GM21390 (cell line): ENCODE measurements around the gene TAF11L14.
"Not testable (repeated sequence)": the region's sequence is repeated elsewhere in the genome, so short reads cannot be mapped to it uniquely, and the experiment has no call there.

Experiments used
- ATAC-seq: cut with Tn5 transposase; IDR thresholded peaks from one replicate; pipeline ENCODE4 v1.9.1; 2021; ENCODE audit not compliant: unreplicated experiment

TAF11L14 gene

GRCh38 chr5:17634160-17634559, at the start of gene TAF11L14:
TSS of gene TAF11L14 (plus strand) at chr5:17634460.
- no peak for ATAC-seq

DNA sequence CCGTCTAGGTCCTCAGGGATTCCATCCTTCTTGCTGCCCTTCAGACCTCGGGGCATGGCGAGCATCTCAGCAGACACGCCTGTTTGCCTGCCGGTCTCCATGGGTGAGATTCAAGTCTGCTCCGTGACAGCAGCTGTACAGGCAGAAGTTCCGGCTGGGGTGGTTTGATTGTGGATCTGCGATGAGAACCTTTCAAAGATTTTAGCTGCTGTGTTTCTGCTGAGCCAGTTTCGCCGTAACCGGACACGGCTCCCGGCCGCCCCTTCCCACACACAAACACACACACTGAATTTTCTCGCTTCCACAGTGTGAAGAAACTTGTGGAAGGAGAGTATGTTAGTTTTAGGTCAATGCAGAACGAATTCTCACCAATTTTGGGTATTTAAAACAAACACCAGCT, 48.6 kb upstream of the TAF11L14 start, which contains the start of gene TAF11L7:
TAF11L7 (minus strand) TSS at position 101 of the 400 bp plus-strand sequence.
- ATAC-seq, result not testable (repeated sequence)

GRCh38 chr5:17590860-17591259, 43.4 kb upstream of the TAF11L14 start, which contains the start of gene TAF11L8:
TSS of gene TAF11L8 (minus strand) at chr5:17590960.
- not testable (repeated sequence) for ATAC-seq

- ATAC-seq, result not testable (repeated sequence)
These were observed 40.0 kb upstream of the TAF11L14 start, which contains the start of gene TAF11L9 for GRCh38 chr5:17594255-17594654. TSS of gene TAF11L9 (minus strand) at chr5:17594394.

GRCh38 chr5:17597728-17598127, 36.5 kb upstream of the TAF11L14 start, which contains the start of gene TAF11L10:
TSS of gene TAF11L10 (minus strand) at chr5:17597828.
- ATAC-seq, result not testable (repeated sequence)

GRCh38 chr5:17603880-17604279, 30.4 kb upstream of the TAF11L14 start, which contains the start of gene TAF11L11:
TSS of gene TAF11L11 (plus strand) at chr5:17604183.
- not testable (repeated sequence) for ATAC-seq

DNA sequence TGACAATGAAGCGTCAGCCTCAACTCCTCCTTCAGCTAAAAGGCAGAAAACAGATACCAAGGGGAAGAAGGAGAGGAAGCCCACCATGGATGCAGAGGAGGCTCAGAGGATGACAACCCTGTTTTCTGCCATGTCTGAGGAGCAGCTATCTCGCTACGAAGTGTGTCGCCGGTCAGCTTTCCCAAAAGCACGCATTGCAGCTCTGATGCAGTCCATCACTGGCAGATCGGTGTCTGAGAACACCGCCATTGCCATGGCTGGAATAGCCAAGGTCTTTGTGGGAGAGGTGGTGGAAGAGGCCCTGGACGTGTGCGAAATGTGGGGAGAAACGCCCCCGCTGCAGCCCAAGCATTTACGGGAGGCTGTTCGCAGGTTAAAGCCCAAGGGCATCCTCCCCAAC, 29.3 kb upstream of the TAF11L14 start:
- ATAC-seq, result no peak

DNA sequence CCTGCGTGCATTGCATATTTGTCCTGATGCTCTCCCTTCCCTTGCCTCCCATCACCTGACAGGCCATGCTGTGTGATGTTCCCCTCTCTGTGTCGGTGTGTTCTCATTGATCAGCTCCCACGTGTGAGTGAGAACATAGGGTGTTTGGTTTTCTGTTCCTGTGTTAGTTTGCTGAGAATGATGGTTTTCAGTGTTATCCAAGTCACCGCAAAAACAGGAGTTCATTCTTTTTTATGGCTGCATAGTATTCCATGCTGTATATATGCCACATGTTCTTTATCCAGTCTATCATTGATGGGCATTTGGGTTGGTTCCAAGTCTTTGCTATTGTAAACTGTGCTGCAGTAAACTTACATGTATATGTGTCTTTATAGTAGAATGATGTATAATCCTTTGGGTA, 26.8 kb upstream of the TAF11L14 start:
- not testable (repeated sequence) for ATAC-seq

DNA sequence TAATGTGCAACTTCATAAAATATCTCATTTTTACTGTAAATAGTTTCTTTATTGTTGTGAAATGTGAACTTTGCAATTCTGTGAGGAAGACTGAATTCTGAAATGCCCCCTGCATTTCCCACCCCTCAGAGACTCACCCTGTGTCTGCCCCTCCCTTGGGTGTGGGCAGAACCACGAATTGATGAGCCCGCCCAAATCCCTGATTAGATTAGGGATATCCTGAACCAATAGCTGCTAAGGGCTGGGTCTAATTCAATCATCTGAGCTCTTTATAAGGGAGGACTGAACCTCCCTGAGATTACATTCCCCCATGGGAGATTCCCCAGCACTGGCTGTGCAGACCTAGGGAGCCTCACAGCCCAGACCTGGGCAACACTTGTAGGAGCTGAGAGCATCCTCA, 24.2 kb upstream of the TAF11L14 start, which contains the start of gene TAF11L12:
TAF11L12 (plus strand) TSS at position 301 of the 400 bp plus-strand sequence.
- not testable (repeated sequence) for ATAC-seq

DNA sequence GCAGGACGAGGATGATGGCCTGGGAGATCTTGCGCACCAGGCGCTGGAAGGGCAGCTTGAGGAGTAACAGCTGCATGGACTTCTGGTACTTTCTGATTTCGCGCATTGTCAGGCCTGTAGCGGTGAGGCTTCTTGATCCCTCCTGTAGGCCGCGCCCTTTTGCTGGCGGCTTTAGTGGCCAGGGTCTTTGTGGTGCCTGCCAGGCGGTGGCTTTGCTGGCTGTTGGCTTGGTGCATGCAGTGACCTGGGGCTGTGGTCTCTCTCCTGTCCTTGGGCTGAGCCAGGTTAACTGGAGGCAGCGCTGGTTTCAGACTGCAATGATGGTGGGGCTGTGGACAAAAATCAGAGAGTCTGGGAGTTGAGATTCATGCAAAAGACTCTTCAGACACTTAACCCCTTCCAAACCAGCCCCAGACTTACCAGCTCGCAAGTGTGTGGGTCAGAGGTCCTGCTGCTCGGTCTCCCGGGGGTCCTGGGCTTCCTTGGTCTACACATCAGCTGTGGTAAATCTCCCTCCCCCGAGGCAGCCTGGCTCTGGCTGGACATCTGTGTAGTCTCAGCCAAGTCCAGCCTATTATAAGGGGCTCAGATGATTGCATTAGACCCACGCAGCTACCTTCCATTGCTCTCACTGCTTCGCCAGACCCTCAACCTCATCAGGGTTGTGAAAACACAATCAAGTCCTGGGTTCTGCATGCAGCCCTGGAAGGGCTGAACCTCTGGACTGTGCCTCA, 19.2 kb upstream of the TAF11L14 start:
- ATAC-seq, result no peak

GRCh38 chr5:17619354-17619753, 14.9 kb upstream of the TAF11L14 start:
- ATAC-seq, result no peak

DNA sequence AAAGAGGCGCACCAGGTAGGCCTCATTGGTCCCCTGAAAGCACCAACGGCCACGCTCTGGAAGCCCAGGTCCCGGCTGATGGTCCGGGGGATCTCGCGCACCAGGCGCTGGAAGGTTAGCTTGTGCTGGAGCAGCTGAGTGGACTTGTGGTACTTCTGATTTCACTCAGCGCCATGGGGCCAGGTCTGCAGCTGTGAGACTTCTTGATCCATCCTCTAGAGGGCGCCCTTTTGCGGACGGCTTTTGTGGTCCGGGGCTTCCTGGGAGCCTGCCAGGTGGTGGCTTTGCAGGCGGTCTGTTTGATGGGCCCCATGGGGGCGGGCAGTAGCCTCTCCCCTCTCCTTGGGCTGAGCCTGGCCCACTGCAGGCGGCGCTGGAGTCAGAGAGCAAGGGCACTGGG, 13.6 kb upstream of the TAF11L14 start:
- no peak for ATAC-seq

DNA sequence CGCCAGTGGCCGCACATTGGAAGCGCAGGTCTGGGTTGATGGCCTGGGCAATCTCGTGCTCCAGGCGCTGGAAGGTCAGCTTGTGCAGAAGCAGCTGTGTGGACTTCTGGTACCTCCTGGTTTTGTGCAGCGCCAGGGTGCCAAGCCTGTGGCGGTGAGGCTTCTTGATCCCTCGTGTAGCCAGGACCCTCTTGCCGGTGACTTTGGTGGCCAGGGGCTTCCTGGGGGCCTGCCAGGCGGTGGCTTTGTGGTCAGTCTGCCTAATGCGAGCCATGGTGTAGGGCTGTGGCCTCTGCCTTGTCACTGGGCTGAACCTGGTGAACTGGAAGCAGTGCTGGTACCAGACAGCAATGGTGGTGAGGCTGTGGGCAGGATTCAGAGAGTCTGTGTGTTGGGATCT, 8.6 kb upstream of the TAF11L14 start:
- no peak for ATAC-seq

- ATAC-seq, result not testable (repeated sequence)
These were observed 2.5 kb upstream of the TAF11L14 start, which contains the start of gene TAF11L13 for GRCh38 chr5:17631788-17632187. TSS of gene TAF11L13 (plus strand) at chr5:17632088.

DNA sequence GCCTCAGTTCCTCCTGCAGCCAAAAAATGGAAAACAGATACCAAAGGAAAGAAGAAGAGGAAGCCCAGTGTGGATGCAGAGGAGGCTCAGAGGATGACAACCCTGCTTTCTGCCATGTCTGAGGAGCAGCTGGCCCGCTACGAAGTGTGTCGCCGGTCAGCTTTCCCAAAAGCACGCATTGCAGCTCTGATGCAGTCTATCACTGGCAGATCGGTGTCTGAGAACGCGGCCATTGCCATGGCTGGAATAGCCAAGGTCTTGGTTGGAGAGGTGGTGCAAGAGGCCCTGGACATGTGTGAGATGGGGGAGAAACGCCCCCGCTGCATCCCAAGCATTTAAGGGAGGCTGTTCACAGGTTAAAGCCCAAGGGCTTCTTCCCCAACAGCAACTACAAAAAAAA, 15.0 kb downstream of the TAF11L14 start:
- not testable (repeated sequence) for ATAC-seq

- not testable (repeated sequence) for ATAC-seq
These were observed 21.0 kb downstream of the TAF11L14 start for GRCh38 chr5:17655201-17655759.

DNA sequence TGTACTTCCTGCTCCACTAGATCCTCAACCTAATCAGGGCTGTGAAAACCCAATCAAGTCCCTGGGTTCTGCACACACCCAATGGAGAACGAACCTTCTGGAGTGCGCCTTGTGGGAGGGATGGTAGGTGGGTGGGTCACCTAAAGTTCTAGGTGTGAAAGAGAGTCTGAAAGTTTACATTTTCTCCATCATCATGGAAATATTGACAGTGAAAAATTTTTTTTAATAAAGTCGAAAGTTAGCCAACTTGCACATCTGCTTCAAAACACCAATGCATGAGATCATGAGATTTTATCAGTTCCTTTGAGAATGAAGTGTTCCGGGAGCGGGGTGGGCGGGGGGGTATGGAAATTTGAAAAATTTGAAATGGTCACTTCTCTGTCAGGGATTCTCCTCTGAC, 21.7 kb downstream of the TAF11L14 start:
- no peak for ATAC-seq

DNA sequence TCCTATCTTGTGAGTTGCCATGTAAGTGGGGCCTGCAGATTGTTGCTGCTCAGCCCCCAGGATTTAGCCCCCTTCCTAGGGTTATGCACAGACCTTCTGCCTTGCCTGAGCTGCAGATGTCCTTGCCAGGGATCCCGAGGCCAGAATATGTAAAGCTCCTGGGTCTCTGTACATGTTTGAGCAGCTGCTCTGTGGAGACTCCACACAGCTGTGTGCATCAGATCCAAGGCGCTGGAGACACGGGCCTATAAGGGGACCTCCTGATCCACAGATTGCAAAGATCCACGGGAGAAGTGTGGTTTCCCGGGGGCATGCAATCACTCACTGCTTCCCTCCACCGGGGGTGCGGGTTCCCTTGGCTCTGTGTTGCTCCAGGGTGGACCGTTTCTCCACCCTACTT, 28.9 kb downstream of the TAF11L14 start:
- ATAC-seq, result no peak

GRCh38 chr5:17665836-17666235, 31.6 kb downstream of the TAF11L14 start:
- no peak for ATAC-seq

DNA sequence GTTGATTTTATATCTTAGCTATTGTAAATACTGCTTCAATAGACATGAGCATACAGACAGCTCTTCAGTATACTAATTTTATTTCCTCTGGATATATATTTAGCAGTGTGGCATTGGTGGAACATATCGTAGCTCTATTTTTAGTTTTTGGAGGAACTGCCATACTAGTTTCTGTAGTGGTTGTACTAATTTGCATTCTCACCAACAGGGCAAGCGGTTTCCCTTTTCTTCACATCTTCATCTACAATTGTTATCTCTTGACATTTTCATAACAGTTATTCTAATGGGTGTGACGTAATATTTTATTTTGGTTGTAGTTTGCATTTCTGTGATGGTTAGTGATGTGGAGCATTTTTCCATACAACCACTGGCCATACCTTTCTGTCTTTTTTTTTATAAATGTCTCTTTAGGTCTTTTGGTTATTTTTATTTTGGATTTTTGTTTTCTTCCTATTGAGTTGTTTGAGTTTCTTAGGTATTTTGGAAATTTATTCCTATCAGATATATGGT, 32.5 kb downstream of the TAF11L14 start:
- ATAC-seq, result no peak

DNA sequence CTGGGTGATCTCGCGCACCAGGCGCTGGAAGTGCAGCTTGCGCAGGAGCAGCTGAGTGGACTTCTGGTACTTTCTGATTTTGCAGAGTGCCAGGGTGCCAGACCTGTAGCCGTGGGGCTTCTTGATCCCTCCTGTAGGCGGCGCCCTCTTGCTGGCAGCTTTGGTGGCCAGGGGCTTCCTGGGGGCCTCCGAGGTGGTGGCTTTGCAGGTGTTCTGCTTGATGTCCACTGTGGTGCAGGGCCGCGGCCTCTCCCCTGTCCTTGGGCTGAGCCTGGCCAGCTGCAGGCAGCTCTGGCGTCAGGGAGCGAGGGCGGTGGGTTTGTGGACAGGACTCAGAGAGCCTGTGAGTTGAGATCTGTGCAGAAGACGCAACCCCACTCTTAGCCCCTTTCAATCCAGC, 36.1 kb downstream of the TAF11L14 start:
- ATAC-seq, result no peak
